Uterus (tissue), 2 donors: ENCODE data around the gene AGXT.

Source experiments
- CTCF ChIP-seq, 4 experiments: fragments of 200-600 bp in 2 of 4; fragments of 450-650 bp in 2 of 4; sonication (generic) in 2 of 4; IDR thresholded peaks; one replicate each; pipeline ENCODE4 v1.5.1; 2016 to 2019; ENCODE audit warnings: antibody characterized with exemption in 4 of 4, mild to moderate bottlenecking in 2 of 4, moderate library complexity in 1 of 4
- POLR2A ChIP-seq, 2 donors: fragments of 450-650 bp; IDR thresholded peaks; one replicate each; pipeline ENCODE4 v1.6.1; 2016; ENCODE audit warnings: antibody characterized with exemption in 2 of 2, mild to moderate bottlenecking in 1 of 2, moderate library complexity in 1 of 2

- TF ChIP-seq CTCF (IDR thresholded peaks at IDR 0.05): no peak
- no peak for TF ChIP-seq POLR2A (IDR thresholded peaks at IDR 0.05)
These were observed 35.6 kb upstream of the AGXT start for GRCh38 chr2:240832921-240833494.
